NT2/D1 (cell line): ENCODE results near the gene PLXDC2.

Experiments used
- DNase-seq: peaks from one replicate; pipeline ENCODE4 v3.0.0-alpha.2; 2011; ENCODE audit warnings: low read depth, low spot score
- H3K27me3 ChIP-seq: 2 replicates; pipeline ENCODE4 v1.6.0; 2011; ENCODE audit warnings: mild to moderate bottlenecking; ENCODE audit not compliant: insufficient read length, insufficient read depth
- H3K36me3 ChIP-seq: 2 replicates; pipeline ENCODE4 v1.6.1; 2011; ENCODE audit warnings: mild to moderate bottlenecking, low read length, mixed read lengths; ENCODE audit not compliant: insufficient read depth, insufficient read length
- H3K4me1 ChIP-seq: 2 replicates; pipeline ENCODE4 v1.5.1; 2011; ENCODE audit not compliant: insufficient read depth, insufficient read length
- H3K4me3 ChIP-seq: 2 replicates; pipeline ENCODE4 v1.5.1; 2011; ENCODE audit warnings: low read depth; ENCODE audit not compliant: insufficient read length
- H3K9ac ChIP-seq: 2 replicates; pipeline ENCODE4 v1.6.0; 2011; ENCODE audit warnings: low read depth; ENCODE audit not compliant: insufficient read length
- H3K9me3 ChIP-seq: 2 replicates; pipeline ENCODE4 v1.5.1; 2011; ENCODE audit warnings: mild to moderate bottlenecking, low read length; ENCODE audit not compliant: insufficient read depth
- SUZ12 ChIP-seq: IDR thresholded peaks from 2 replicates; pipeline ENCODE4 v1.6.1; 2011; ENCODE audit not compliant: insufficient read length, insufficient read depth; ENCODE audit errors: extremely low read depth
- YY1 ChIP-seq: IDR thresholded peaks from 2 replicates; pipeline ENCODE4 v1.6.1; 2011; ENCODE audit not compliant: insufficient read length, insufficient read depth
- ZNF274 ChIP-seq: IDR thresholded peaks from 2 replicates; pipeline ENCODE4 v1.6.1; 2011; ENCODE audit warnings: mild to moderate bottlenecking, low read depth, low read length

PLXDC2 gene

DNA sequence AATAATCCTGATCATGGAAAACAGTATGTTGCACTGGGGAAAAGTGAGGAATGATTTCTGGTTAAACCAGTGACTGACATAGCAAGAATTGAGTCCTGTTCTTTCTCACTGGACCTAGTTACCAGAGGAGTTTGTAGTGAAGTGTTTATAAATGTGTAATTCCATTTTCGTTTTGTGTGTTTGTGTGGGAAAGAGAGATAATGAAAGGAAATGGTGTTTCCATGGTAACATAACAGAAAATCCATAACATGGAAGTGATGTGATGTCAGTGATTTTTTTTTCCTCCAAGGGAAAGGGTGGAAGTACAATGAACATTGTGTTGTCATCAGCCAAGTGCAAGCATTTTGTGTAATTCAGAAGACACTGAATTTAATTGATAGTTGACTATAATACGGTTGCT lies 283.9 kb downstream of the PLXDC2 start:
- Histone ChIP-seq H3K4me1 (no peaks in the 10 kb centered on the region), H3K27me3 (no peaks in the 10 kb centered on the region), H3K9me3 (no peaks in the 10 kb centered on the region), H3K9ac (no peak overlapping the region), H3K4me3 (no peak overlapping the region), H3K36me3 (no peaks in the 10 kb centered on the region)
- no peak for TF ChIP-seq ZNF274
- TF ChIP-seq SUZ12: no peak
- no peak for TF ChIP-seq YY1
- DNase-seq: no peak

GRCh38 chr10:20105236-20105635 lies 289.0 kb downstream of the PLXDC2 start:
- no peaks in the 10 kb centered on the region for H3K27me3 ChIP-seq
- no peak overlapping the region for H3K4me3 ChIP-seq
- no peak overlapping the region for H3K9ac ChIP-seq
- no peaks in the 10 kb centered on the region for H3K4me1 ChIP-seq
- no peaks in the 10 kb centered on the region for H3K9me3 ChIP-seq
- DNase-seq: no peak
- H3K36me3 ChIP-seq: no peaks in the 10 kb centered on the region
- TF ChIP-seq ZNF274 (no peak), YY1 (no peak), SUZ12 (no peak)

GRCh38 chr10:20105931-20106330 lies 289.7 kb downstream of the PLXDC2 start:
- Histone ChIP-seq H3K4me1 (no peaks in the 10 kb centered on the region), H3K27me3 (no peaks in the 10 kb centered on the region), H3K36me3 (no peaks in the 10 kb centered on the region), H3K9ac (no peak overlapping the region), H3K9me3 (no peaks in the 10 kb centered on the region), H3K4me3 (no peak overlapping the region)
- no peak for DNase-seq
- TF ChIP-seq ZNF274: no peak
- TF ChIP-seq SUZ12: no peak
- TF ChIP-seq YY1: no peak

DNA sequence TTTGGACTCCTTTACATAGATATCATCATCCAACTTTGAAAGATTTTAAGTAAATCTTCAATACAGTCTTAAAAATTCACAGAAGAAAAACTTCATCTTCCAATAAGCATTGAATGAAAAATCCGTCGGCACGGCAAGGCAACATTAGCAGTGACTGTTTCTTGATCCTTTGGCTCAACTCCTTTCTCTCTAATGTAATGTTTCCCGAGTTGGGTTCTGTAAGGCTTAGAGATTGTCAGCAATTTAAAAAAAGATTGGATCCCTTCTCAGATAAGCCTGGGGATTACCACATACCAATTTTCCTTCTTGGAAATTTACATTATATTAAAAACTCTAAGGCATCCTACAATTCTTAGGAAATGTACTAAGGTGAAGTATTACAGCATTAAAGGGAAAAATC lies 291.8 kb downstream of the PLXDC2 start:
- no peak for DNase-seq
- Histone ChIP-seq H3K27me3 (no peaks in the 10 kb centered on the region), H3K9me3 (peaks cover 4% of the 10 kb centered on the region; the same call in 1 of the 2 replicates), H3K9ac (no peak overlapping the region), H3K36me3 (no peaks in the 10 kb centered on the region), H3K4me3 (no peak overlapping the region), H3K4me1 (no peaks in the 10 kb centered on the region)
- TF ChIP-seq ZNF274 (no peak), SUZ12 (no peak), YY1 (no peak)

DNA sequence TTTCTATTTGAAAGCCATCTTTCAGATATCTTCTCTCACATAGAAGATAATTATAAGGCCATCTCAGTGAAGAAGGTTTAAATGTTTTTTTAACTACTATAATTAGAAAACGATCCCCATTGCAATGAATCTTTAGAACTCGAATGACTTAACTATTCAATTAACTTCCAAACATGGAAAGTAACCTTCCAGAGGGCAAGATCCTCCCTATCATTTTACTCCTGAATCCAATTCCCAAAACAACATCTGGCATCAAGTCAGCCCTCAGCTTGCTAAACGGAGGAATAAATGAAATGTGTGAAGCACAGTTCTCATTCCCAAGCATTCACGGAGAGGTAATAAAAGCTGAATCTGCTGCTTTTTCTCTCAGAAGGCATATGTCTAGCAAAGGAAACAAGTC lies 293.4 kb downstream of the PLXDC2 start:
- no peak overlapping the region for H3K4me3 ChIP-seq
- no peaks in the 10 kb centered on the region for H3K27me3 ChIP-seq
- DNase-seq: no peak
- H3K36me3 ChIP-seq: no peaks in the 10 kb centered on the region
- H3K9ac ChIP-seq: no peak overlapping the region
- TF ChIP-seq YY1: no peak
- no peak for TF ChIP-seq ZNF274
- no peaks in the 10 kb centered on the region for H3K4me1 ChIP-seq
- H3K9me3 ChIP-seq: peaks cover 5% of the 10 kb centered on the region; the same call in 1 of the 2 replicates

DNA sequence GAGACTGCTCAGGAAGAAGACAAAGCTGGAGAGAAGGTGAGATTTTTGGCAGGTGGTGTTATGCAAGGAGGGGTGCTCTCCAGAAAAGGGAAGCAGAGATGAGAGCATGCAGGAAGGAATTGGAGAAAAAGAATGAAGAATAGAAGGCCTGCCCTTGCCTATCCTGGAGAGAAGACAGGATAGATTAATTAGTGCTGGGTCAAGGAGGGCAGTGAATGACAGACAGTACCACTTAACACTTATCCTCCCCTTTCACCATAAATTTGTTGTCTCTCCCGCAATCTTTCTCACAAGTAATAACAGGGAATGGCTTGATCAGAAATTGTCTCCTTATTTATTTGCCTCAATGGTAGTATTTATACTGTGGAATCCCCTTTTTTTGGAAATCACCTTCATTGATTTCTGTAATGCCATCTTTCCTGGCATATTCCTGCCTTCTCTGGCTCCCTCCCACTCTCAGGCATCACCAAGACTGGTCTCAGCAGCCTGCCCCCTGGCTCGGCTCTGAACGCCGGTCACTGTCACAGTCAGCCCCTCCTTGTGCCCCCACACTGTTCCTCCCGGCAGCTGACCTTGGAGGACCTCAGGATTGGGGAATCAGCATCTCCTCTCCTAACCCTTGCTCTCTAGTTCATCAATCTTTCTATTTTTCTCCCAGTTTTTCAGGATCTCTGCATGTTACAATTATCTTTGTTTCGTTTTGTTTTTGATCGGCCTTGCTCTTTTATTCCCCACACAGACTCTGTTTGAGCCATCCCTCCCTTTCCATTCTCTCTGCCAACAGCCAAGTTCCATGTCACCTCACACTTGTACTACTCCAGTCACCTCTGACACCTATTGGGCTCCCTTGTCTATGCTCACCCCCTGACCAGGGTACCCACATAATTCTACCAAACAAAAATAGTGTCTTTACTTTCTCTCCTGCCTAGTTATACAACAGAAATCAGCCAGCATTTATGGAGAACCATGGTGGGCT lies 294.2 kb downstream of the PLXDC2 start:
- Histone ChIP-seq H3K4me3 (no peak overlapping the region), H3K4me1 (no peaks in the 10 kb centered on the region), H3K9ac (no peak overlapping the region), H3K27me3 (no peaks in the 10 kb centered on the region), H3K9me3 (peaks cover 5% of the 10 kb centered on the region; the same call in 1 of the 2 replicates), H3K36me3 (no peaks in the 10 kb centered on the region)
- DNase-seq: no peak
- no peak for TF ChIP-seq YY1
- no peak for TF ChIP-seq ZNF274
- no peak for TF ChIP-seq SUZ12

DNA sequence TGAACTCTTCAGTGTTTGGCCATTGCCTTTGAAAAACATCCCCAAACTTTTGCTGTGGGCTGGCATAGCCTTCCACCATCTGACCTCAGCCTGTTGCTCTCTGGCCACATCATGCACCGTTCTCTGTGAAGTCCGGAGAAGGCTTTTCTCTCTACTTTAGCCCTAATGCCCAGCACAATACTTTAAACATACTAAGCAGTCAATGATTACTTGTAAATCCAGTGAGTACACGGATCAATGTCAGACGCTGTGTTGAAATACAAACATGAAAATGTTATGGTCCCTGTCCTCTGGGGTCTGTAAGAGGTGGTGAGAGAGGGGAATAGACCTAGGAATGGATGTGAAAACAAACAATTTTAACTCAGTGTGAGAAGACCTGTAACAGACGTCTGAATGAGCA lies 297.9 kb downstream of the PLXDC2 start:
- Histone ChIP-seq H3K9ac (no peak overlapping the region), H3K4me1 (no peaks in the 10 kb centered on the region), H3K9me3 (peaks cover 5% of the 10 kb centered on the region; the same call in 1 of the 2 replicates), H3K27me3 (no peaks in the 10 kb centered on the region), H3K36me3 (no peaks in the 10 kb centered on the region), H3K4me3 (no peak overlapping the region)
- TF ChIP-seq YY1 (no peak), ZNF274 (no peak)
- DNase-seq: no peak
